GDM1 (cell line): ENCODE results near the gene ZBTB45.
A peak's percentile ranks its signal among the peaks of the same experiment; 100 is the strongest.

Experiments
- DNase-seq: peaks from one replicate; lab custom pipeline; 2025; lab: John Stamatoyannopoulos, UW

The ZBTB45 gene

GRCh38 chr19:58538257-58539168, 18.9 kb upstream of the ZBTB45 start:
- DNase-seq = peak; percentile 82

- no peak for DNase-seq
Observed at GRCh38 chr19:58536852-58537798, 17.5 kb upstream of the ZBTB45 start.

GRCh38 chr19:58535857-58536256, 16.2 kb upstream of the ZBTB45 start:
- DNase-seq = no peak

- no peak for DNase-seq
Observed at GRCh38 chr19:58531034-58531840, 11.6 kb upstream of the ZBTB45 start.

GRCh38 chr19:58529405-58529804, 9.8 kb upstream of the ZBTB45 start:
- DNase-seq = no peak

GRCh38 chr19:58522709-58523108, 3.1 kb upstream of the ZBTB45 start:
- no peak for DNase-seq

- DNase-seq = no peak
Observed at GRCh38 chr19:58521651-58522050, 2.0 kb upstream of the ZBTB45 start.

- DNase-seq = no peak
Observed at GRCh38 chr19:58520257-58520599, 618 bp upstream of the ZBTB45 start.

GRCh38 chr19:58519087-58519354, 589 bp downstream of the ZBTB45 start:
- DNase-seq = peak; percentile 43

GRCh38 chr19:58518256-58519086, 1.1 kb downstream of the ZBTB45 start:
- DNase-seq = no peak

GRCh38 chr19:58516964-58517833, 2.4 kb downstream of the ZBTB45 start:
- no peak for DNase-seq

GRCh38 chr19:58516246-58516836, 3.3 kb downstream of the ZBTB45 start:
- no peak for DNase-seq

- no peak for DNase-seq
Observed at GRCh38 chr19:58515259-58515658, 4.4 kb downstream of the ZBTB45 start.

GRCh38 chr19:58514564-58515022, 5.0 kb downstream of the ZBTB45 start:
- DNase-seq = no peak

GRCh38 chr19:58513694-58514563, 5.7 kb downstream of the ZBTB45 start:
- DNase-seq = peak; percentile 95

- DNase-seq = no peak
Observed at GRCh38 chr19:58513213-58513693, 6.4 kb downstream of the ZBTB45 start.

- DNase-seq = no peak
Observed at GRCh38 chr19:58511353-58512208, 8.0 kb downstream of the ZBTB45 start, which contains the start of gene SLC27A5. Gene SLC27A5, minus strand, starts transcription at chr19:58511992. Its CDS starts 37 bp downstream, at chr19:58511955.
